IPS DF 4.7 (cell line): ENCODE results near the gene SAG.
"Not testable (repeated sequence)": the region's sequence is repeated elsewhere in the genome, so short reads cannot be mapped to it uniquely, and the experiment has no call there.

Source experiments
- DNase-seq: peaks from one replicate; pipeline ENCODE4 v3.0.0-alpha.2; 2013; ENCODE audit warnings: low spot score; ENCODE audit errors: extremely low read depth

SAG gene

GRCh38 chr2:233354500-233354924 lies 46.9 kb downstream of the SAG start:
- no peak for DNase-seq

GRCh38 chr2:233354971-233355574 lies 47.5 kb downstream of the SAG start:
- DNase-seq = no peak

GRCh38 chr2:233355916-233356315 lies 48.3 kb downstream of the SAG start:
- no peak for DNase-seq

GRCh38 chr2:233356546-233357308 lies 49.1 kb downstream of the SAG start:
- no peak for DNase-seq

- DNase-seq = no peak
Measured at GRCh38 chr2:233358335-233358734, 50.7 kb downstream of the SAG start.

- DNase-seq = no peak
Measured at GRCh38 chr2:233358947-233359346, 51.3 kb downstream of the SAG start.

GRCh38 chr2:233359823-233360222 lies 52.2 kb downstream of the SAG start:
- DNase-seq = no peak

GRCh38 chr2:233360771-233361176 lies 53.2 kb downstream of the SAG start:
- DNase-seq = no peak

- DNase-seq = no peak
Measured at GRCh38 chr2:233361297-233361696, 53.7 kb downstream of the SAG start.

GRCh38 chr2:233362742-233363141 lies 55.1 kb downstream of the SAG start:
- no peak for DNase-seq

GRCh38 chr2:233363744-233364235 lies 56.2 kb downstream of the SAG start:
- DNase-seq = no peak

GRCh38 chr2:233365861-233366520 lies 58.4 kb downstream of the SAG start:
- no peak for DNase-seq

GRCh38 chr2:233367586-233367985 lies 60.0 kb downstream of the SAG start:
- DNase-seq = no peak

GRCh38 chr2:233368756-233369155 lies 61.1 kb downstream of the SAG start:
- DNase-seq = no peak

GRCh38 chr2:233369462-233369861 lies 61.8 kb downstream of the SAG start:
- no peak for DNase-seq

- no peak for DNase-seq
Measured at GRCh38 chr2:233369897-233370685, 62.5 kb downstream of the SAG start.

GRCh38 chr2:233371641-233372040 lies 64.0 kb downstream of the SAG start:
- no peak for DNase-seq

- DNase-seq = no peak
Measured at GRCh38 chr2:233372855-233373254, 65.2 kb downstream of the SAG start.

- no peak for DNase-seq
Measured at GRCh38 chr2:233373316-233373715, 65.7 kb downstream of the SAG start.

- DNase-seq = not testable (repeated sequence)
Measured at GRCh38 chr2:233374776-233375175, 67.2 kb downstream of the SAG start.

- DNase-seq = no peak
Measured at GRCh38 chr2:233375490-233376314, 68.1 kb downstream of the SAG start.
